HepG2 (cell line): Measurements from ENCODE around the gene PIN4. TPM values are rescaled to one million over a fixed set of nuclear protein-coding genes. Genes with fewer than 3 reads are reported as not detected.

ENCODE experiments used
- BCL3 ChIP-seq: sonication (generic); formaldehyde crosslinking; IDR thresholded peaks from 2 replicates; pipeline ENCODE4 v1.5.1; 2020; ENCODE audit warnings: mild to moderate bottlenecking, missing genetic modification reagents, moderate library complexity
- DR1 ChIP-seq: sonication (generic); formaldehyde crosslinking; IDR thresholded peaks from 2 replicates; pipeline ENCODE4 v1.8.0; 2021; ENCODE audit warnings: mild to moderate bottlenecking, missing genetic modification reagents, inconsistent platforms
- HNRNPH1 ChIP-seq: fragments of 200-400 bp; formaldehyde crosslinking; optimal IDR thresholded peaks from 2 replicates; pipeline ENCODE3; 2017; ENCODE audit warnings: mild to moderate bottlenecking, low read depth, low read length
- JUND ChIP-seq: sonication (generic); formaldehyde crosslinking; IDR thresholded peaks from 2 replicates; pipeline ENCODE4 v1.8.0; 2022; ENCODE audit warnings: mild to moderate bottlenecking, missing genetic modification reagents
- NRL ChIP-seq: sonication (generic); formaldehyde crosslinking; IDR thresholded peaks from 2 replicates; pipeline ENCODE4 v1.5.0; 2020; ENCODE audit warnings: missing genetic modification reagents, mild to moderate bottlenecking, moderate library complexity, borderline replicate concordance
- RARG ChIP-seq: sonication (generic); formaldehyde crosslinking; IDR thresholded peaks from 2 replicates; pipeline ENCODE4 v1.4.0; 2020; ENCODE audit warnings: low read depth, mild to moderate bottlenecking, missing genetic modification reagents
- SETDB1 ChIP-seq: sonication (generic); formaldehyde crosslinking; IDR thresholded peaks from 2 replicates; pipeline ENCODE4 v1.5.1; 2020; ENCODE audit warnings: missing genetic modification reagents, mild to moderate bottlenecking, borderline replicate concordance
- USF2 ChIP-seq, 2 experiments: sonication (generic) in 1 of 2; formaldehyde crosslinking in 1 of 2; IDR thresholded peaks; 2 replicates each; pipeline versions ENCODE4 v1.5.1 to v1.6.1; 2011 to 2020; ENCODE audit warnings: borderline replicate concordance in 1 of 2, low read depth in 1 of 2, low read length in 1 of 2, mild to moderate bottlenecking in 1 of 2, missing genetic modification reagents in 1 of 2, moderate library complexity in 1 of 2
- ZBTB40 ChIP-seq, 2 experiments: fragments of 450-650 bp in 1 of 2; sonication (generic) in 1 of 2; formaldehyde crosslinking in 1 of 2; IDR thresholded peaks; 2 replicates each; pipeline versions ENCODE4 v1.6.1 to v1.8.0; 2016 to 2022; ENCODE audit warnings: antibody characterized with exemption in 1 of 2, mild to moderate bottlenecking in 1 of 2, missing genetic modification reagents in 1 of 2
- ZIK1 ChIP-seq: sonication (generic); formaldehyde crosslinking; IDR thresholded peaks from 2 replicates; pipeline ENCODE4 v1.5.0; 2020; ENCODE audit warnings: mild to moderate bottlenecking, low read depth, missing genetic modification reagents, borderline replicate concordance
- ZMAT5 ChIP-seq: sonication (generic); formaldehyde crosslinking; IDR thresholded peaks from 2 replicates; pipeline ENCODE4 v1.5.0; 2020; ENCODE audit warnings: mild to moderate bottlenecking, low read depth, missing genetic modification reagents, borderline replicate concordance
- ZNF451 ChIP-seq: sonication (generic); formaldehyde crosslinking; IDR thresholded peaks from 2 replicates; pipeline ENCODE4 v1.5.0; 2020; ENCODE audit warnings: mild to moderate bottlenecking, missing genetic modification reagents
- ZNF619 ChIP-seq: sonication (generic); formaldehyde crosslinking; IDR thresholded peaks from 2 replicates; pipeline ENCODE4 v1.4.0; 2020; ENCODE audit warnings: mild to moderate bottlenecking, missing genetic modification reagents
- ZNF672 ChIP-seq: sonication (generic); formaldehyde crosslinking; IDR thresholded peaks from 2 replicates; pipeline ENCODE4 v1.8.1; 2022; ENCODE audit warnings: missing genetic modification reagents
- polyA plus RNA-seq, 8 experiments: library from polyadenylated mRNA; depleted of rRNA in 3 of 8; stranded (reverse) in 7 of 8; unstranded in 1 of 8; fragments of >200 nt; fragmentation: Illumina TruSeq in 4 of 8; extraction: Trizol in 4 of 8; gene quantifications; 2 replicates each; pipeline versions ENCODE4 v1.2.1 to v1.2.3, GENCODE V29; 2011 to 2016; ENCODE audit warnings: low read depth in 4 of 8, missing spikeins in 1 of 8, mixed read lengths in 1 of 8; ENCODE audit not compliant: insufficient read depth in 1 of 8
- total RNA-seq, 5 experiments: library from RNA; depleted of rRNA; stranded (reverse); fragments of >200 nt; fragmentation: Illumina TruSeq; extraction: Trizol; gene quantifications; 2 replicates each; pipeline ENCODE4 v1.2.3, GENCODE V29; 2016; ENCODE audit warnings: low read depth in 1 of 5

Gene PIN4
- total and polyA plus RNA-seq, 2 of the 13 experiments (the other 11 are each of a cell fraction or from before 2014, with no cell fraction given), result 12.6 to 29.5 TPM

GRCh38 chrX:72203421-72203820 lies 21.9 kb downstream of the PIN4 start (continued):
- no peak for TF ChIP-seq ZBTB40 (IDR thresholded peaks at IDR 0.05)
- TF ChIP-seq ZBTB40 (CRISPR knock-in tag; IDR thresholded peaks at IDR 0.05), result no peak
- TF ChIP-seq ZNF619 (CRISPR knock-in tag), result no peak
- no peak for TF ChIP-seq HNRNPH1
- no peak for TF ChIP-seq NRL (CRISPR knock-in tag)
- TF ChIP-seq ZNF451 (CRISPR knock-in tag), result no peak
- no peak for TF ChIP-seq BCL3 (CRISPR knock-in tag)
- no peak for TF ChIP-seq ZIK1 (CRISPR knock-in tag)
- no peak for TF ChIP-seq ZMAT5 (CRISPR knock-in tag)
- no peak for TF ChIP-seq JUND (CRISPR knock-in tag)
- TF ChIP-seq DR1 (CRISPR knock-in tag), result no peak
- no peak for TF ChIP-seq ZNF672 (CRISPR knock-in tag)
- TF ChIP-seq USF2 (IDR thresholded peaks at IDR 0.05; ENCODE audit: low read depth, low read length), result no peak
- no peak for TF ChIP-seq USF2 (CRISPR knock-in tag; IDR thresholded peaks at IDR 0.05; ENCODE audit: borderline replicate concordance)
- no peak for TF ChIP-seq RARG (CRISPR knock-in tag)
- TF ChIP-seq SETDB1 (CRISPR knock-in tag), result no peak
